Activated naive CD4-positive, alpha-beta T cell treated with Interleukin-2 at 50 U/mL for 16 hours (primary cell): ENCODE measurements around the gene A3GALT2.

Source experiments
- DNase-seq: peaks from one replicate; pipeline ENCODE4 v3.0.0-alpha.2; 2020

The A3GALT2 gene

GRCh38 chr1:33268927-33269610, 51.8 kb downstream of the A3GALT2 start:
- no peak for DNase-seq

- no peak for DNase-seq
Observed at GRCh38 chr1:33268457-33268856, 52.4 kb downstream of the A3GALT2 start.

GRCh38 chr1:33267468-33268205, 53.3 kb downstream of the A3GALT2 start:
- no peak for DNase-seq

GRCh38 chr1:33266766-33267165, 54.1 kb downstream of the A3GALT2 start:
- DNase-seq: no peak

- no peak for DNase-seq
Observed at GRCh38 chr1:33265780-33266605, 54.9 kb downstream of the A3GALT2 start.

GRCh38 chr1:33263890-33264504, 56.9 kb downstream of the A3GALT2 start:
- DNase-seq: no peak

- DNase-seq: no peak
Observed at GRCh38 chr1:33261344-33261743, 59.6 kb downstream of the A3GALT2 start.

GRCh38 chr1:33260439-33260838, 60.5 kb downstream of the A3GALT2 start:
- DNase-seq: no peak

- no peak for DNase-seq
Observed at GRCh38 chr1:33259879-33260278, 61.0 kb downstream of the A3GALT2 start.

GRCh38 chr1:33258788-33259274, 62.1 kb downstream of the A3GALT2 start:
- DNase-seq: no peak

GRCh38 chr1:33257772-33258712, 62.9 kb downstream of the A3GALT2 start:
- DNase-seq: no peak

- no peak for DNase-seq
Observed at GRCh38 chr1:33257207-33257771, 63.6 kb downstream of the A3GALT2 start.
